HG03066 (cell line): ENCODE results near the gene TBC1D32.
"Not testable (repeated sequence)": the region's sequence is repeated elsewhere in the genome, so short reads cannot be mapped to it uniquely, and the experiment has no call there.

ENCODE experiments used
- ATAC-seq: cut with Tn5 transposase; IDR thresholded peaks from one replicate; pipeline ENCODE4 v1.9.1; 2021; ENCODE audit warnings: low read depth; ENCODE audit not compliant: unreplicated experiment

Gene TBC1D32

GRCh38 chr6:121157906-121158305, 176.4 kb downstream of the TBC1D32 start:
- ATAC-seq, result no peak

- ATAC-seq, result no peak
Measured at GRCh38 chr6:121143476-121143875, 190.8 kb downstream of the TBC1D32 start.

GRCh38 chr6:121142093-121142492, 192.2 kb downstream of the TBC1D32 start:
- ATAC-seq, result no peak

- no peak for ATAC-seq
Measured at GRCh38 chr6:121135425-121135824, 198.9 kb downstream of the TBC1D32 start.

- ATAC-seq, result no peak
Measured at GRCh38 chr6:121134922-121135321, 199.4 kb downstream of the TBC1D32 start.

GRCh38 chr6:121124600-121124999, 209.7 kb downstream of the TBC1D32 start:
- no peak for ATAC-seq

- ATAC-seq, result no peak
Measured at GRCh38 chr6:121112356-121112755, 221.9 kb downstream of the TBC1D32 start.

- ATAC-seq, result no peak
Measured at GRCh38 chr6:121110733-121111132, 223.5 kb downstream of the TBC1D32 start.

- ATAC-seq, result no peak
Measured at GRCh38 chr6:121106962-121107361, 227.3 kb downstream of the TBC1D32 start.

- ATAC-seq, result no peak
Measured at GRCh38 chr6:121105461-121105860, 228.8 kb downstream of the TBC1D32 start.

GRCh38 chr6:121093928-121094327, 240.4 kb downstream of the TBC1D32 start:
- ATAC-seq, result no peak

GRCh38 chr6:121090492-121090891, 243.8 kb downstream of the TBC1D32 start:
- ATAC-seq, result no peak

GRCh38 chr6:121086876-121087275, 247.4 kb downstream of the TBC1D32 start:
- no peak for ATAC-seq

GRCh38 chr6:121076119-121076518, 258.2 kb downstream of the TBC1D32 start:
- no peak for ATAC-seq

- not testable (repeated sequence) for ATAC-seq
Measured at GRCh38 chr6:121068749-121069148, 265.5 kb downstream of the TBC1D32 start.

- no peak for ATAC-seq
Measured at GRCh38 chr6:121067381-121067780, 266.9 kb downstream of the TBC1D32 start.

- ATAC-seq, result no peak
Measured at GRCh38 chr6:121064345-121064744, 269.9 kb downstream of the TBC1D32 start.

GRCh38 chr6:121055572-121056163, 278.6 kb downstream of the TBC1D32 start:
- no peak for ATAC-seq

GRCh38 chr6:121048593-121048992, 285.7 kb downstream of the TBC1D32 start:
- not testable (repeated sequence) for ATAC-seq

GRCh38 chr6:121044905-121045304, 289.4 kb downstream of the TBC1D32 start:
- ATAC-seq, result not testable (repeated sequence)

- not testable (repeated sequence) for ATAC-seq
Measured at GRCh38 chr6:121043706-121044105, 290.6 kb downstream of the TBC1D32 start.

- ATAC-seq, result not testable (repeated sequence)
Measured at GRCh38 chr6:121043211-121043610, 291.1 kb downstream of the TBC1D32 start.

GRCh38 chr6:121042766-121043165, 291.5 kb downstream of the TBC1D32 start:
- no peak for ATAC-seq
